Neural cell (in vitro differentiated cells): ENCODE data around the gene SAMD14.

Experiments used
- EP300 ChIP-seq: fragments of 450-650 bp; conservative IDR thresholded peaks from 2 replicates; pipeline ENCODE4 v1.6.1; 2014; ENCODE audit warnings: antibody characterized with exemption, mild to moderate bottlenecking, moderate library complexity; ENCODE audit not compliant: poor library complexity, severe bottlenecking
- EZH2 ChIP-seq: fragments of 200-600, 300-800 bp; shearing (Covaris generic), sonication (generic); IDR thresholded peaks from 2 replicates; pipeline ENCODE4 v1.6.1; 2014; ENCODE audit warnings: antibody characterized with exemption, low read length, borderline replicate concordance, mild to moderate bottlenecking; ENCODE audit not compliant: insufficient read depth, poor library complexity, severe bottlenecking
- POLR2AphosphoS5 ChIP-seq: IDR thresholded peaks from 2 replicates; pipeline ENCODE4 v1.6.1; 2012
- TAF1 ChIP-seq: IDR thresholded peaks from 2 replicates; pipeline ENCODE4 v1.6.1; 2012; ENCODE audit warnings: low read depth
- TF ChIP-seq, protein P1 (sequence below): fragments of 450-650 bp; IDR thresholded peaks from 2 replicates; pipeline ENCODE4 v1.5.1; 2014; ENCODE audit warnings: antibody characterized with exemption, mild to moderate bottlenecking, moderate library complexity; ENCODE audit not compliant: poor library complexity, severe bottlenecking
- TF ChIP-seq, protein P2 (sequence below): IDR thresholded peaks from 2 replicates; pipeline ENCODE4 v1.6.1; 2012; ENCODE audit warnings: borderline replicate concordance

DNA sequence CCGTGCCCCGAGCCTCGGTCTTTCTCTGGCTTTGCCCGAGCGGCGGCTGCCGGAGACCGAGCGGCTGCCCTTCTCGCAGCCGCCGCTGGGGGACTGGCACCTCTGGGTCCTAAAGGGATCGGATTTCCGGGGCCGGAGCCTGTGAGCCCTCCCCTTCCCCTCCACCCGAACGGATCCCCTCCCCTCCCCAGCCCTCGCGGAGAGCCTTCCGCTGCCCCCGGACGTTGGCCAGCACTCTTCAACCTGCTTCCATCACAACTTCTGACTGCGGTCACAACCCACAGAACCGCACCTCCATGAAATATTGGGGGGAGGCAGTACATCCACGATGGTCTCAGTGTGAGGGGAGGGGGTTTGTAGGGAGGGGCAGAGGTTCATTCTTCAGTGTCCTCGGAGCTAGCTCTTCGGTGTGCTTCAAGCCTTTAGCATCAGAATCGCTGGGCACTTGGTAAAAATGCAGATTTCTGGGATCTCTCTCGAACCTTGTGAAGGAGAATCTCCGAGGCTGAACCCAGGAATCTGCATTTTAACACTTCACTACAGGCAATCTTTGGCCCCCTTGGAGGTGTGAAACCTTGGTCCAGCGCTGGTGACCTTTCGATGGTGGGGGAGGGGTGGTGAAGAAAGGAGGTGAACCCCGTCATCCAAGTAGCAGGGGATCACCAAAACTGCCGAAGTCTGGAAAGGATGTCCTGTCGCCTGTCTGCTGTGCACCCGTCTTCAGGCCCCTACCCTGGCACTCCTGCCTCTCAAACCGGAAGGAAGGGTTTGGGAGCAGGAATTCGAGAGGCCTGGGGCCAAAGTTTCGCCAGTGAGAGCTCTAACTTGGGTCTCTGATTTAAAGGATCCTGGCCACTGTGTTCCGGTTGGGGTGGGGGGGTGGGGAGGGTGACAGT lies 21.3 kb upstream of the SAMD14 start:
- TF ChIP-seq, protein P1, sequence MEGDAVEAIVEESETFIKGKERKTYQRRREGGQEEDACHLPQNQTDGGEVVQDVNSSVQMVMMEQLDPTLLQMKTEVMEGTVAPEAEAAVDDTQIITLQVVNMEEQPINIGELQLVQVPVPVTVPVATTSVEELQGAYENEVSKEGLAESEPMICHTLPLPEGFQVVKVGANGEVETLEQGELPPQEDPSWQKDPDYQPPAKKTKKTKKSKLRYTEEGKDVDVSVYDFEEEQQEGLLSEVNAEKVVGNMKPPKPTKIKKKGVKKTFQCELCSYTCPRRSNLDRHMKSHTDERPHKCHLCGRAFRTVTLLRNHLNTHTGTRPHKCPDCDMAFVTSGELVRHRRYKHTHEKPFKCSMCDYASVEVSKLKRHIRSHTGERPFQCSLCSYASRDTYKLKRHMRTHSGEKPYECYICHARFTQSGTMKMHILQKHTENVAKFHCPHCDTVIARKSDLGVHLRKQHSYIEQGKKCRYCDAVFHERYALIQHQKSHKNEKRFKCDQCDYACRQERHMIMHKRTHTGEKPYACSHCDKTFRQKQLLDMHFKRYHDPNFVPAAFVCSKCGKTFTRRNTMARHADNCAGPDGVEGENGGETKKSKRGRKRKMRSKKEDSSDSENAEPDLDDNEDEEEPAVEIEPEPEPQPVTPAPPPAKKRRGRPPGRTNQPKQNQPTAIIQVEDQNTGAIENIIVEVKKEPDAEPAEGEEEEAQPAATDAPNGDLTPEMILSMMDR: peak; percentile 47
- TF ChIP-seq POLR2AphosphoS5: peak; percentile 57
- no peak for TF ChIP-seq EP300
- no peak for TF ChIP-seq EZH2
- TF ChIP-seq, protein P2, sequence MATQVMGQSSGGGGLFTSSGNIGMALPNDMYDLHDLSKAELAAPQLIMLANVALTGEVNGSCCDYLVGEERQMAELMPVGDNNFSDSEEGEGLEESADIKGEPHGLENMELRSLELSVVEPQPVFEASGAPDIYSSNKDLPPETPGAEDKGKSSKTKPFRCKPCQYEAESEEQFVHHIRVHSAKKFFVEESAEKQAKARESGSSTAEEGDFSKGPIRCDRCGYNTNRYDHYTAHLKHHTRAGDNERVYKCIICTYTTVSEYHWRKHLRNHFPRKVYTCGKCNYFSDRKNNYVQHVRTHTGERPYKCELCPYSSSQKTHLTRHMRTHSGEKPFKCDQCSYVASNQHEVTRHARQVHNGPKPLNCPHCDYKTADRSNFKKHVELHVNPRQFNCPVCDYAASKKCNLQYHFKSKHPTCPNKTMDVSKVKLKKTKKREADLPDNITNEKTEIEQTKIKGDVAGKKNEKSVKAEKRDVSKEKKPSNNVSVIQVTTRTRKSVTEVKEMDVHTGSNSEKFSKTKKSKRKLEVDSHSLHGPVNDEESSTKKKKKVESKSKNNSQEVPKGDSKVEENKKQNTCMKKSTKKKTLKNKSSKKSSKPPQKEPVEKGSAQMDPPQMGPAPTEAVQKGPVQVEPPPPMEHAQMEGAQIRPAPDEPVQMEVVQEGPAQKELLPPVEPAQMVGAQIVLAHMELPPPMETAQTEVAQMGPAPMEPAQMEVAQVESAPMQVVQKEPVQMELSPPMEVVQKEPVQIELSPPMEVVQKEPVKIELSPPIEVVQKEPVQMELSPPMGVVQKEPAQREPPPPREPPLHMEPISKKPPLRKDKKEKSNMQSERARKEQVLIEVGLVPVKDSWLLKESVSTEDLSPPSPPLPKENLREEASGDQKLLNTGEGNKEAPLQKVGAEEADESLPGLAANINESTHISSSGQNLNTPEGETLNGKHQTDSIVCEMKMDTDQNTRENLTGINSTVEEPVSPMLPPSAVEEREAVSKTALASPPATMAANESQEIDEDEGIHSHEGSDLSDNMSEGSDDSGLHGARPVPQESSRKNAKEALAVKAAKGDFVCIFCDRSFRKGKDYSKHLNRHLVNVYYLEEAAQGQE: no peak
- TF ChIP-seq TAF1: peak; percentile 60
